ENCODE measurements around the gene PRKAR1A.

GRCh38 chr17:68541816-68542215 lies 29.6 kb downstream of the PRKAR1A start:
- TF ChIP-seq EZH2 (IDR thresholded peaks at IDR 0.05) (no peak), POLR2AphosphoS5 (IDR thresholded peaks at IDR 0.05; ENCODE audit: borderline replicate concordance, low read depth, low read length) (no peak)

Measured in SK-N-MC (cell line).